Activated CD4-positive, CD25-positive, alpha-beta regulatory T cell treated with anti-CD3 and anti-CD28 coated beads, Interleukin-2, amount 50 U/mL, for 72 hours (primary cell): ENCODE data around the gene AP1S3.

ENCODE experiments used
- DNase-seq: peaks from one replicate; pipeline ENCODE4 v3.0.0; 2021

AP1S3 gene

DNA sequence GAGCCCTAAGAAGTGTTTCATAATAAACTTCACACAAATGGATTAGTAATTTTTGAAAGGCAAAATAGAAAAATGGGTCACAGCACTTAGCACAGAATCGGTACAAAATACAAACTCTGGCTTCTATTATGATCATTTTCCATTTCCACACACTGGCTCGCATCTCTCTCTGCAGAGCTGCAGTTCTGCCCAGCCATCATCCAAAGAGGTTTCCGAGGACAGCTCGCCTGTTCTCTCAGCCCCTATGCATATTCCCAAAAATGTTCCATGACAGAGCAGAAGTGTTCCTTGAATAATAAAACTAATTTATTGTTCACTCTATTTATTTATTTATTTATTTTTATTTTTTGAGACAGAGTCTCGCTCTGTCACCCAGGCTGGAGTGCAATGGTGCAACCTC, 115.6 kb downstream of the AP1S3 start:
- no peak for DNase-seq

DNA sequence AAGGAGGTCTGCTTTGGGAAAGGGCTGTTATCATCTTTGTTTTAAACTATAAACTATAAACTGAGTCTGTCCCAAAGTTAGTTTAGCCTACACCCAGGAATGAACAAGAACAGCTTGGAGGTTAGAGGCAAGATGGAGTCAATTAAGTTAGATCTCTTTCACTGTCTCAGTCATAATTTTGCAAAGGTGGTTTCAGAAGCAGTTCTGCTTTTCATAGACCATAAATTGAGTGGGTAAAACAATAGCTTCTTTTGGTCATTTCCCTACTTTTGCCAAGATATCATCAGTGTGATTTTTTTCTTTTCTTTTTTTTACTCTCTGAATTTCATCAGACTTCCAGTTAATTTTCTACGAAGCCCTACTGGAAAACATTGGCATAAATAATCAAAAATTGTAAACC, 117.0 kb downstream of the AP1S3 start:
- no peak for DNase-seq

DNA sequence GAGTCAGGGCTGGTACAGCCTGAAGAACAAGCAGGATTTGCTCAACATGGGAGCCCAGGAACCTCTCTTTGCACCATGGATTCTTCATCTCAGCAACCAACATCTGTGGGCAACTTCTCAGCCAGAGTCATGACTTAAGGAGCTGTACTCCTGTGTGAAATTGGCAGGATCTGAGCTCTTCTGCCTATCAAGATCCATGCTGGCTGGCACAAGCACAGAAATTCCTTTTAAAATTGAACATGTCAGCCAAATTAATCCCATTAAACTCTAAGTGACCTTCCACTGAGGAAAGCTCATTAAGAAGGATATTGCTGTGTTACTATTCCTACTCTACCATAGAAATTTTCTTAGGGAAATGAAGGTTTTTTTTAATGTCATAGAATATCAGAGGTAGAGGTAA, 124.7 kb downstream of the AP1S3 start:
- DNase-seq: no peak

DNA sequence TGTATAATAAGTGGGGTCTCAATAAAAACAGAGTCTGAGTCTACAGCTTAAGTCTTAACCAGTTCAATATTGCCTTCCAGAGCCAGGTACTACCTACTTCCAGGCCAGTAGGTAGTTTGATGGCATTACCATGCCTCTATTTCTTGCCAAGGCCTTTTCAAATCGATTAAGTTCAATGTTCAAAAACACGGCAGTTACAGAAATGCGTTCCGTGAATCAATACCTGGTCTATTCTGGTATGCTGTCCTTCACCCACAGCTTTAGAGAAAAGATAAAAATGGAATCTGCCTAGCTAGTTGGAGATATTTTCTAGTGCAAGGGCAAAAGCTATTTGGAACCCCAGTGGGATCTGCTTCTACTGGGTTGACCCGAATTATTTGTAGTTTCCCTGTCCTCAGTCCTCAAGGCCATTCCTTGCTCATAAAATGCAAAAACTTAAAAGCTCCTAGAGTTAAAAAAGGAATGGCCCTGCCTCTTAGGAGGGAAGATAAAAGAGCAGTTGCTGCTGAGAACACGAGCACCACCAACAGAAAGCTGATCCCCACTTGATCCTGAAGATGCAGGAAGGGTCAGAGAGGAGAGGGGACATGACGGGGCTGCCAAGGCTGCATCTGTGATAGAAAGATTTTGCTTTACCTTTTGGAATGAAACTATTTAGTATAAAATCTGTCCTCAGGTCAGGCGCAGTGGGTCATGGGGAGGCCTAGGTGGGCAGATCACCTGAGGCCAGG, 125.6 kb downstream of the AP1S3 start:
- DNase-seq: no peak
